Left cardiac atrium (tissue), 4 donors: ENCODE results near the gene NHERF2. TPM values are rescaled to one million over a fixed set of nuclear protein-coding genes. Genes with fewer than 3 reads are reported as not detected.

Experiments used
- ATAC-seq, 2 donors: fragments of 200-7000 bp; cut with Tn5 transposase; one replicate each; pipeline ENCODE4 v1.9.1; 2020; ENCODE audit warnings: mild to moderate bottlenecking in 2 of 2, moderate library complexity in 2 of 2
- DNase-seq: peaks from one replicate; pipeline ENCODE4 v3.0.0-alpha.2; 2020
- intact Hi-C, 2 donors: fragments of 100-400 bp; cut with DNase I; formaldehyde crosslinking; loops; one replicate each; pipeline versions ENCODE4 v1.14.1 to v1.15.1; 2022 to 2023
- total RNA-seq, 2 donors: library from RNA; stranded (reverse); fragmentation: NEBNext Ultra II Directional; extraction: Animal tissue kit (Norgen Biotek cat#: 25700); gene quantifications; one replicate each; pipeline ENCODE4 v1.2.1, GENCODE V29; 2021
- donor health status: DM: no; HTN: yes; CAD: no.
- donor health status: DM: no; HTN: yes; CAD: no; lungs with severe emphysema.
- donor health status: DM: yes; HTN: yes; CAD: no.
- donor health status: Dilated cardiomyopathy.

NHERF2 gene
- total RNA-seq, 2 donors from 2014 or later = 164 to 242 TPM

- DNase-seq (no peak), ATAC-seq (no peak)
- intact Hi-C loops = no loop called here
These were observed 39.4 kb downstream of the NHERF2 start for GRCh38 chr16:2066139-2066538.

- intact Hi-C loops = no loop called here
- ATAC-seq (peak in 1 of 2 donors; percentile 14), DNase-seq (peak; percentile 14)
These were observed 44.1 kb downstream of the NHERF2 start for GRCh38 chr16:2070576-2071453.

- DNase-seq (peak; percentile 25), ATAC-seq (peak; percentile 37 to 46)
- intact Hi-C loops = no loop called here
These were observed 44.9 kb downstream of the NHERF2 start for GRCh38 chr16:2071454-2072202.

- intact Hi-C loops = no loop called here
- no peak for ATAC-seq
- DNase-seq = no peak
These were observed 46.2 kb downstream of the NHERF2 start for GRCh38 chr16:2072926-2073325.

- DNase-seq (peak; percentile 18), ATAC-seq (no peak)
- intact Hi-C loops = no loop called here
These were observed 47.4 kb downstream of the NHERF2 start for GRCh38 chr16:2074071-2074470.

GRCh38 chr16:2075631-2076030 lies 48.9 kb downstream of the NHERF2 start:
- intact Hi-C loops = no loop called here
- DNase-seq (no peak), ATAC-seq (no peak)

- ATAC-seq = no peak
- no peak for DNase-seq
- intact Hi-C loops = no loop called here
These were observed 49.6 kb downstream of the NHERF2 start for GRCh38 chr16:2076072-2076865.

- no peak for DNase-seq
- ATAC-seq = no peak
- intact Hi-C loops = no loop called here
These were observed 50.3 kb downstream of the NHERF2 start for GRCh38 chr16:2077016-2077415.

- intact Hi-C loops = no loop called here
- ATAC-seq (no peak), DNase-seq (no peak)
These were observed 51.0 kb downstream of the NHERF2 start for GRCh38 chr16:2077696-2078095.

- no peak for DNase-seq
- no peak for ATAC-seq
- intact Hi-C loops = no loop called here
These were observed 51.4 kb downstream of the NHERF2 start for GRCh38 chr16:2078096-2078495.

GRCh38 chr16:2078691-2079090 lies 52.0 kb downstream of the NHERF2 start:
- intact Hi-C loops = no loop called here
- DNase-seq (no peak), ATAC-seq (no peak)

- no peak for DNase-seq
- no peak for ATAC-seq
- intact Hi-C loops = no loop called here
These were observed 52.7 kb downstream of the NHERF2 start for GRCh38 chr16:2079311-2079800.

- DNase-seq (peak; percentile 19), ATAC-seq (no peak)
- intact Hi-C loops = no loop called here
These were observed 53.3 kb downstream of the NHERF2 start for GRCh38 chr16:2079991-2080390.

- intact Hi-C loops = no loop called here
- peak in 1 of 2 donors; percentile 6 for ATAC-seq
These were observed 54.7 kb downstream of the NHERF2 start for GRCh38 chr16:2081201-2082084.

GRCh38 chr16:2082171-2082982 lies 55.7 kb downstream of the NHERF2 start:
- DNase-seq (no peak), ATAC-seq (peak; percentile 12 to 56)
- intact Hi-C loops = no loop called here

More at GRCh38 chr16:2081201-2082084, 54.7 kb downstream of the NHERF2 start:
- no peak for DNase-seq

GRCh38 chr16:2082983-2083364 lies 56.3 kb downstream of the NHERF2 start:
- peak in 1 of 2 donors; percentile 17 for ATAC-seq
- intact Hi-C loops = no loop called here
- DNase-seq = no peak

- no peak for ATAC-seq
- intact Hi-C loops = no loop called here
- no peak for DNase-seq
These were observed 56.7 kb downstream of the NHERF2 start for GRCh38 chr16:2083409-2083808.
